ENCODE data around the gene ARL1.

ARL1 gene

GRCh38 chr12:101368016-101368415, 39.6 kb downstream of the ARL1 start:
- no peak overlapping the region for H3K4me3 ChIP-seq (ENCODE audit: insufficient read length, low read depth)
- peaks cover 99% of the 10 kb centered on the region for H3K36me3 ChIP-seq (ENCODE audit: insufficient read depth, insufficient read length, low read length)
- TF ChIP-seq ZNF274 (IDR thresholded peaks at IDR 0.05; ENCODE audit: low read depth, low read length) (no peak), SUZ12 (IDR thresholded peaks at IDR 0.05; ENCODE audit: extremely low read depth, insufficient read depth, insufficient read length) (no peak), YY1 (IDR thresholded peaks at IDR 0.05; ENCODE audit: insufficient read depth, insufficient read length) (no peak)
- DNase-seq (ENCODE audit: low read depth, low spot score), result no peak
- H3K9ac ChIP-seq (ENCODE audit: insufficient read length, low read depth), result no peak overlapping the region
- no peaks in the 10 kb centered on the region for H3K9me3 ChIP-seq (ENCODE audit: insufficient read depth, low read length)
- H3K27me3 ChIP-seq (ENCODE audit: insufficient read depth, insufficient read length), result no peaks in the 10 kb centered on the region
- no peaks in the 10 kb centered on the region for H3K4me1 ChIP-seq (ENCODE audit: insufficient read depth, insufficient read length)

- no peak for TF ChIP-seq SUZ12 (IDR thresholded peaks at IDR 0.05; ENCODE audit: extremely low read depth, insufficient read depth, insufficient read length)
- TF ChIP-seq YY1 (IDR thresholded peaks at IDR 0.05; ENCODE audit: insufficient read depth, insufficient read length), result no peak
- TF ChIP-seq ZNF274 (IDR thresholded peaks at IDR 0.05; ENCODE audit: low read depth, low read length), result no peak
- Histone ChIP-seq H3K9me3 (ENCODE audit: insufficient read depth, low read length) (no peaks in the 10 kb centered on the region), H3K36me3 (ENCODE audit: insufficient read depth, insufficient read length, low read length) (peaks cover 95% of the 10 kb centered on the region), H3K4me3 (ENCODE audit: insufficient read length, low read depth) (no peak overlapping the region), H3K27me3 (ENCODE audit: insufficient read depth, insufficient read length) (no peaks in the 10 kb centered on the region), H3K4me1 (ENCODE audit: insufficient read depth, insufficient read length) (no peaks in the 10 kb centered on the region), H3K9ac (ENCODE audit: insufficient read length, low read depth) (no peak overlapping the region)
- no peak for DNase-seq (ENCODE audit: low read depth, low spot score)
Observed at GRCh38 chr12:101361455-101361854, 46.1 kb downstream of the ARL1 start.

GRCh38 chr12:101356794-101357193, 50.8 kb downstream of the ARL1 start:
- Histone ChIP-seq H3K27me3 (ENCODE audit: insufficient read depth, insufficient read length) (no peaks in the 10 kb centered on the region), H3K4me3 (ENCODE audit: insufficient read length, low read depth) (no peak overlapping the region), H3K4me1 (ENCODE audit: insufficient read depth, insufficient read length) (no peaks in the 10 kb centered on the region), H3K9ac (ENCODE audit: insufficient read length, low read depth) (no peak overlapping the region), H3K9me3 (ENCODE audit: insufficient read depth, low read length) (no peaks in the 10 kb centered on the region), H3K36me3 (ENCODE audit: insufficient read depth, insufficient read length, low read length) (peaks cover 86% of the 10 kb centered on the region)
- TF ChIP-seq ZNF274 (IDR thresholded peaks at IDR 0.05; ENCODE audit: low read depth, low read length) (no peak), YY1 (IDR thresholded peaks at IDR 0.05; ENCODE audit: insufficient read depth, insufficient read length) (no peak), SUZ12 (IDR thresholded peaks at IDR 0.05; ENCODE audit: extremely low read depth, insufficient read depth, insufficient read length) (no peak)
- no peak for DNase-seq (ENCODE audit: low read depth, low spot score)

GRCh38 chr12:101351682-101352081, 55.9 kb downstream of the ARL1 start:
- Histone ChIP-seq H3K9me3 (ENCODE audit: insufficient read depth, low read length) (no peaks in the 10 kb centered on the region), H3K4me3 (ENCODE audit: insufficient read length, low read depth) (no peak overlapping the region), H3K27me3 (ENCODE audit: insufficient read depth, insufficient read length) (no peaks in the 10 kb centered on the region), H3K36me3 (ENCODE audit: insufficient read depth, insufficient read length, low read length) (peaks cover 90% of the 10 kb centered on the region), H3K4me1 (ENCODE audit: insufficient read depth, insufficient read length) (no peaks in the 10 kb centered on the region), H3K9ac (ENCODE audit: insufficient read length, low read depth) (no peak overlapping the region)
- TF ChIP-seq SUZ12 (IDR thresholded peaks at IDR 0.05; ENCODE audit: extremely low read depth, insufficient read depth, insufficient read length) (no peak), YY1 (IDR thresholded peaks at IDR 0.05; ENCODE audit: insufficient read depth, insufficient read length) (no peak), ZNF274 (IDR thresholded peaks at IDR 0.05; ENCODE audit: low read depth, low read length) (no peak)
- DNase-seq (ENCODE audit: low read depth, low spot score), result no peak

- TF ChIP-seq SUZ12 (IDR thresholded peaks at IDR 0.05; ENCODE audit: extremely low read depth, insufficient read depth, insufficient read length) (no peak), ZNF274 (IDR thresholded peaks at IDR 0.05; ENCODE audit: low read depth, low read length) (no peak), YY1 (IDR thresholded peaks at IDR 0.05; ENCODE audit: insufficient read depth, insufficient read length) (no peak)
- H3K36me3 ChIP-seq (ENCODE audit: insufficient read depth, insufficient read length, low read length), result peaks cover 95% of the 10 kb centered on the region
Observed at GRCh38 chr12:101343893-101344292, 63.7 kb downstream of the ARL1 start.

More at GRCh38 chr12:101343893-101344292, 63.7 kb downstream of the ARL1 start:
- no peak overlapping the region for H3K9ac ChIP-seq (ENCODE audit: insufficient read length, low read depth)
- no peak for DNase-seq (ENCODE audit: low read depth, low spot score)
- no peaks in the 10 kb centered on the region for H3K27me3 ChIP-seq (ENCODE audit: insufficient read depth, insufficient read length)
- H3K9me3 ChIP-seq (ENCODE audit: insufficient read depth, low read length), result no peaks in the 10 kb centered on the region
- no peaks in the 10 kb centered on the region for H3K4me1 ChIP-seq (ENCODE audit: insufficient read depth, insufficient read length)
- no peak overlapping the region for H3K4me3 ChIP-seq (ENCODE audit: insufficient read length, low read depth)

Data from NT2/D1 (cell line).